ENCODE results near the gene RNF151.
"Not testable (repeated sequence)": the region's sequence is repeated elsewhere in the genome, so short reads cannot be mapped to it uniquely, and the experiment has no call there.

RNF151 gene

GRCh38 chr16:1966460-1966859 lies at the start of gene RNF151:
TSS of gene RNF151 (plus strand) at chr16:1966856. CDS start at chr16:1966882, 26 bp downstream.
- H3K4me3 Mint-ChIP-seq: peak within 1 kb of the TSS; percentile 97
- H3K4me1 Mint-ChIP-seq (ENCODE audit: low read depth): peaks cover 18% of the 10 kb centered on the region
- no peak for DNase-seq (ENCODE audit: low spot score)
- no peaks in the 10 kb centered on the region for H3K9me3 Mint-ChIP-seq
- H3K27me3 Mint-ChIP-seq (ENCODE audit: low read depth): no peaks in the 10 kb centered on the region
- H3K36me3 Mint-ChIP-seq (ENCODE audit: low read depth): peaks cover 30% of the 10 kb centered on the region
- H3K27ac Mint-ChIP-seq: peak within 1 kb of the TSS; percentile 97

GRCh38 chr16:1917056-1917664 lies 49.5 kb upstream of the RNF151 start:
- Mint-ChIP-seq H3K4me3 (no peak overlapping the region), H3K27me3 (ENCODE audit: low read depth) (peaks cover 51% of the 10 kb centered on the region), H3K9me3 (no peaks in the 10 kb centered on the region), H3K4me1 (ENCODE audit: low read depth) (no peaks in the 10 kb centered on the region), H3K36me3 (ENCODE audit: low read depth) (no peaks in the 10 kb centered on the region), H3K27ac (no peak overlapping the region)
- DNase-seq (ENCODE audit: low spot score): no peak

- peaks cover 56% of the 10 kb centered on the region for H3K27me3 Mint-ChIP-seq (ENCODE audit: low read depth)
- H3K9me3 Mint-ChIP-seq: no peaks in the 10 kb centered on the region
- H3K36me3 Mint-ChIP-seq (ENCODE audit: low read depth): no peaks in the 10 kb centered on the region
- no peaks in the 10 kb centered on the region for H3K4me1 Mint-ChIP-seq (ENCODE audit: low read depth)
- no peak overlapping the region for H3K27ac Mint-ChIP-seq
- no peak for DNase-seq (ENCODE audit: low spot score)
- no peak overlapping the region for H3K4me3 Mint-ChIP-seq
Measured at GRCh38 chr16:1917665-1918350, 48.8 kb upstream of the RNF151 start.

GRCh38 chr16:1918351-1919326 lies 48.0 kb upstream of the RNF151 start, which contains the start of gene HS3ST6:
TSS of gene HS3ST6 (minus strand) at chr16:1918415. CDS start at chr16:1918323, 92 bp downstream.
- peaks cover 64% of the 10 kb centered on the region for H3K27me3 Mint-ChIP-seq (ENCODE audit: low read depth)
- no peak within 1 kb of the TSS for H3K4me3 Mint-ChIP-seq

GRCh38 chr16:1919327-1919998 lies 47.2 kb upstream of the RNF151 start:
- H3K27me3 Mint-ChIP-seq (ENCODE audit: low read depth): peaks cover 67% of the 10 kb centered on the region
- no peaks in the 10 kb centered on the region for H3K9me3 Mint-ChIP-seq
- H3K27ac Mint-ChIP-seq: no peak overlapping the region
- DNase-seq (ENCODE audit: low spot score): no peak
- no peaks in the 10 kb centered on the region for H3K4me1 Mint-ChIP-seq (ENCODE audit: low read depth)
- no peaks in the 10 kb centered on the region for H3K36me3 Mint-ChIP-seq (ENCODE audit: low read depth)
- H3K4me3 Mint-ChIP-seq: no peak overlapping the region

More at GRCh38 chr16:1918351-1919326, 48.0 kb upstream of the RNF151 start, which contains the start of gene HS3ST6:
- no peak within 1 kb of the TSS for H3K27ac Mint-ChIP-seq
- H3K9me3 Mint-ChIP-seq: no peaks in the 10 kb centered on the region
- H3K36me3 Mint-ChIP-seq (ENCODE audit: low read depth): no peaks in the 10 kb centered on the region
- no peak for DNase-seq (ENCODE audit: low spot score)
- H3K4me1 Mint-ChIP-seq (ENCODE audit: low read depth): no peaks in the 10 kb centered on the region

GRCh38 chr16:1920122-1920521 lies 46.5 kb upstream of the RNF151 start:
- not testable (repeated sequence) for DNase-seq (ENCODE audit: low spot score); H3K4me3 Mint-ChIP-seq; H3K27ac Mint-ChIP-seq; H3K9me3 Mint-ChIP-seq; H3K4me1 Mint-ChIP-seq (ENCODE audit: low read depth); H3K36me3 Mint-ChIP-seq (ENCODE audit: low read depth)
- H3K27me3 Mint-ChIP-seq (ENCODE audit: low read depth): peaks cover 67% of the 10 kb centered on the region

GRCh38 chr16:1920727-1921171 lies 45.9 kb upstream of the RNF151 start:
- DNase-seq (ENCODE audit: low spot score): no peak
- H3K27me3 Mint-ChIP-seq (ENCODE audit: low read depth): peaks cover 61% of the 10 kb centered on the region
- no peak overlapping the region for H3K4me3 Mint-ChIP-seq

GRCh38 chr16:1922357-1922756 lies 44.3 kb upstream of the RNF151 start:
- no peak overlapping the region for H3K4me3 Mint-ChIP-seq
- H3K4me1 Mint-ChIP-seq (ENCODE audit: low read depth): no peaks in the 10 kb centered on the region
- H3K27me3 Mint-ChIP-seq (ENCODE audit: low read depth): peaks cover 47% of the 10 kb centered on the region

More at GRCh38 chr16:1920727-1921171, 45.9 kb upstream of the RNF151 start:
- Mint-ChIP-seq H3K9me3 (no peaks in the 10 kb centered on the region), H3K4me1 (ENCODE audit: low read depth) (no peaks in the 10 kb centered on the region), H3K36me3 (ENCODE audit: low read depth) (no peaks in the 10 kb centered on the region), H3K27ac (no peak overlapping the region)

GRCh38 chr16:1923299-1924034 lies 43.2 kb upstream of the RNF151 start:
- Mint-ChIP-seq H3K27ac (no peak overlapping the region), H3K4me1 (ENCODE audit: low read depth) (no peaks in the 10 kb centered on the region), H3K36me3 (ENCODE audit: low read depth) (no peaks in the 10 kb centered on the region), H3K27me3 (ENCODE audit: low read depth) (peaks cover 47% of the 10 kb centered on the region), H3K4me3 (no peak overlapping the region), H3K9me3 (no peaks in the 10 kb centered on the region)
- DNase-seq (ENCODE audit: low spot score): no peak

More at GRCh38 chr16:1922357-1922756, 44.3 kb upstream of the RNF151 start:
- H3K36me3 Mint-ChIP-seq (ENCODE audit: low read depth): no peaks in the 10 kb centered on the region
- no peak overlapping the region for H3K27ac Mint-ChIP-seq
- H3K9me3 Mint-ChIP-seq: no peaks in the 10 kb centered on the region
- no peak for DNase-seq (ENCODE audit: low spot score)

GRCh38 chr16:1924095-1924494 lies 42.6 kb upstream of the RNF151 start:
- H3K27ac Mint-ChIP-seq: no peak overlapping the region
- peaks cover 42% of the 10 kb centered on the region for H3K27me3 Mint-ChIP-seq (ENCODE audit: low read depth)
- no peak for DNase-seq (ENCODE audit: low spot score)

GRCh38 chr16:1926271-1926670 lies 40.4 kb upstream of the RNF151 start:
- Mint-ChIP-seq H3K27me3 (ENCODE audit: low read depth) (peaks cover 28% of the 10 kb centered on the region), H3K27ac (no peak overlapping the region), H3K36me3 (ENCODE audit: low read depth) (no peaks in the 10 kb centered on the region), H3K4me1 (ENCODE audit: low read depth) (peaks cover 2% of the 10 kb centered on the region), H3K9me3 (no peaks in the 10 kb centered on the region), H3K4me3 (no peak overlapping the region)
- no peak for DNase-seq (ENCODE audit: low spot score)

More at GRCh38 chr16:1924095-1924494, 42.6 kb upstream of the RNF151 start:
- Mint-ChIP-seq H3K4me1 (ENCODE audit: low read depth) (peaks cover under 1% of the 10 kb centered on the region), H3K4me3 (no peak overlapping the region), H3K36me3 (ENCODE audit: low read depth) (no peaks in the 10 kb centered on the region), H3K9me3 (no peaks in the 10 kb centered on the region)

- H3K9me3 Mint-ChIP-seq: no peaks in the 10 kb centered on the region
- DNase-seq (ENCODE audit: low spot score): no peak
- H3K4me3 Mint-ChIP-seq: peak overlapping the region; percentile 74
- no peaks in the 10 kb centered on the region for H3K36me3 Mint-ChIP-seq (ENCODE audit: low read depth)
- peak overlapping the region; percentile 63 for H3K27ac Mint-ChIP-seq
- peaks cover 2% of the 10 kb centered on the region for H3K4me1 Mint-ChIP-seq (ENCODE audit: low read depth)
- peaks cover 8% of the 10 kb centered on the region for H3K27me3 Mint-ChIP-seq (ENCODE audit: low read depth)
Measured at GRCh38 chr16:1929105-1929504, 37.6 kb upstream of the RNF151 start.

Data from T-helper 2 cell treated with Interferon-gamma antibody and Interleukin-4, amounts not matched to agents 5 μg/mL and 100 μg/mL, for 36 hours (primary cell).